HepG2 (cell line): Measurements from ENCODE around the gene SLC18A2. TPM values are rescaled to one million over a fixed set of nuclear protein-coding genes. Genes with fewer than 3 reads are reported as not detected.

ENCODE experiments used
- CHD2 ChIP-seq: IDR thresholded peaks from 2 replicates; pipeline ENCODE4 v1.6.1; 2011; ENCODE audit warnings: low read depth, low read length, improper control_type of control experiment
- FOXA1 ChIP-seq, 2 experiments: fragments of 450-650 bp in 1 of 2; sonication (generic) in 1 of 2; formaldehyde crosslinking in 1 of 2; IDR thresholded peaks; 2 replicates each; pipeline versions ENCODE4 v1.4.0 to v1.6.1; 2016 to 2020; ENCODE audit warnings: missing genetic modification reagents in 1 of 2
- KAT8 ChIP-seq: IDR thresholded peaks from 2 replicates; pipeline ENCODE4 v1.6.1; 2016; ENCODE audit warnings: missing genetic modification reagents, missing compliant biosample characterization
- KLF6 ChIP-seq: IDR thresholded peaks from 2 replicates; pipeline ENCODE4 v1.8.0; 2016; ENCODE audit warnings: missing biosample characterization, missing genetic modification reagents
- MIER2 ChIP-seq: IDR thresholded peaks from 2 replicates; pipeline ENCODE4 v1.6.1; 2016; ENCODE audit warnings: missing biosample characterization, missing genetic modification reagents
- MIXL1 ChIP-seq: IDR thresholded peaks from 2 replicates; pipeline ENCODE4 v1.6.1; 2016
- NCOA5 ChIP-seq: sonication (generic); formaldehyde crosslinking; IDR thresholded peaks from 2 replicates; pipeline ENCODE4 v1.4.0; 2020; ENCODE audit warnings: missing genetic modification reagents
- NRL ChIP-seq: sonication (generic); formaldehyde crosslinking; IDR thresholded peaks from 2 replicates; pipeline ENCODE4 v1.5.0; 2020; ENCODE audit warnings: missing genetic modification reagents, mild to moderate bottlenecking, moderate library complexity, borderline replicate concordance
- PHF5A ChIP-seq: IDR thresholded peaks from one replicate; pipeline ENCODE4 v1.6.1; 2018; ENCODE audit warnings: low read depth, missing genetic modification reagents; ENCODE audit not compliant: unreplicated experiment
- PTBP1 ChIP-seq: fragments of 200-400 bp; formaldehyde crosslinking; IDR thresholded peaks from 2 replicates; pipeline ENCODE4 v1.6.1; 2018; ENCODE audit warnings: low read length, low read depth; ENCODE audit not compliant: poor library complexity, severe bottlenecking
- SRY ChIP-seq: sonication (generic); formaldehyde crosslinking; IDR thresholded peaks from 2 replicates; pipeline ENCODE4 v1.8.0; 2022; ENCODE audit warnings: mild to moderate bottlenecking, missing genetic modification reagents
- TCF7L2 ChIP-seq: IDR thresholded peaks from 2 replicates; pipeline ENCODE4 v1.6.1; 2011; ENCODE audit warnings: mild to moderate bottlenecking, low read depth, low read length, moderate library complexity
- THAP11 ChIP-seq: IDR thresholded peaks from 2 replicates; pipeline ENCODE4 v1.6.1; 2016; ENCODE audit warnings: missing biosample characterization, missing genetic modification reagents
- ZNF230 ChIP-seq: sonication (generic); formaldehyde crosslinking; IDR thresholded peaks from 2 replicates; pipeline ENCODE4 v1.4.0; 2020; ENCODE audit warnings: mild to moderate bottlenecking, missing genetic modification reagents
- ZNF777 ChIP-seq: sonication (generic); formaldehyde crosslinking; IDR thresholded peaks from 2 replicates; pipeline ENCODE4 v1.4.0; 2020; ENCODE audit warnings: missing genetic modification reagents
- polyA plus RNA-seq, 8 experiments: library from polyadenylated mRNA; depleted of rRNA in 3 of 8; stranded (reverse) in 7 of 8; unstranded in 1 of 8; fragments of >200 nt; fragmentation: Illumina TruSeq in 4 of 8; extraction: Trizol in 4 of 8; gene quantifications; 2 replicates each; pipeline versions ENCODE4 v1.2.1 to v1.2.3, GENCODE V29; 2011 to 2016; ENCODE audit warnings: low read depth in 4 of 8, missing spikeins in 1 of 8, mixed read lengths in 1 of 8; ENCODE audit not compliant: insufficient read depth in 1 of 8
- total RNA-seq, 5 experiments: library from RNA; depleted of rRNA; stranded (reverse); fragments of >200 nt; fragmentation: Illumina TruSeq; extraction: Trizol; gene quantifications; 2 replicates each; pipeline ENCODE4 v1.2.3, GENCODE V29; 2016; ENCODE audit warnings: low read depth in 1 of 5
- TF ChIP-seq, protein P1 (sequence below): sonication (generic); formaldehyde crosslinking; IDR thresholded peaks from 2 replicates; pipeline ENCODE4 v1.4.0; 2020; ENCODE audit warnings: missing genetic modification reagents
- TF ChIP-seq, protein P2 (sequence below): IDR thresholded peaks from 2 replicates; pipeline ENCODE4 v1.6.1; 2016; ENCODE audit warnings: missing genetic modification reagents, missing compliant biosample characterization
- TF ChIP-seq, protein P3 (sequence below): sonication (generic); formaldehyde crosslinking; IDR thresholded peaks from 2 replicates; pipeline ENCODE4 v1.4.0; 2020; ENCODE audit warnings: missing genetic modification reagents, mild to moderate bottlenecking, borderline replicate concordance
- TF ChIP-seq, protein P4 (sequence below): sonication (generic); formaldehyde crosslinking; IDR thresholded peaks from 2 replicates; pipeline ENCODE4 v1.5.0; 2020; ENCODE audit warnings: mild to moderate bottlenecking, missing genetic modification reagents

SLC18A2 gene
- total and polyA plus RNA-seq, 2 of the 13 experiments (the other 11 are each of a cell fraction or from before 2014, with no cell fraction given), result not detected

DNA sequence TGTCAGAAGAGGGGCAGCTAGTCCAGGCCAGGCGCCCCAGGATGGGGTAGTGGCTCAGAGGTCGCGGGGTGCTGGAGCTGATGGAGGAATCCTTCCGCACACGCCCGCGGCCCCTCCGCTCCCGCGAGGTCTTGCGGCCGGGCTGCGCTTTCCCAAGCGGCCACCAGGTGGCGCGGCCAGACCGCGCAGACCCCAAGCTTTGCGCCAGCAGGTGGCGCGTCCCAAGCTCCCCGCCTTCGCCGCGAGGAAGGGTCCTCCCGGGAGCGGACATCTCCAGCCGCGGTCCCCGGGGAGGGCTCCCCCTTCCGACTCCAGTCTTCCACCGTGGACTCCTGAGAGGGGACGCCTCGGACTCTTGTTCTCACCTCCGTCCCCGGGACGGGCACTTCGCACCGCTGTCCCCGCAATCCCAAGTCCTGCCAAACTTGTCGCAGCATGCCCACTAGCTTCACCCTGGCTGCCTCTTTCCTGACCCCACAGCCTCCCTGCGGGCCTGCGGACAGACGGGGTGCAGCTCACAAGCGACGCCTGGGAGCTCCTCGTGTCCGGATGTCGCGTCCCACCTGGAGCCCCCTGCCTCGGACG is 24.2 kb upstream of the SLC18A2 start (continued):
- TF ChIP-seq, protein P1, sequence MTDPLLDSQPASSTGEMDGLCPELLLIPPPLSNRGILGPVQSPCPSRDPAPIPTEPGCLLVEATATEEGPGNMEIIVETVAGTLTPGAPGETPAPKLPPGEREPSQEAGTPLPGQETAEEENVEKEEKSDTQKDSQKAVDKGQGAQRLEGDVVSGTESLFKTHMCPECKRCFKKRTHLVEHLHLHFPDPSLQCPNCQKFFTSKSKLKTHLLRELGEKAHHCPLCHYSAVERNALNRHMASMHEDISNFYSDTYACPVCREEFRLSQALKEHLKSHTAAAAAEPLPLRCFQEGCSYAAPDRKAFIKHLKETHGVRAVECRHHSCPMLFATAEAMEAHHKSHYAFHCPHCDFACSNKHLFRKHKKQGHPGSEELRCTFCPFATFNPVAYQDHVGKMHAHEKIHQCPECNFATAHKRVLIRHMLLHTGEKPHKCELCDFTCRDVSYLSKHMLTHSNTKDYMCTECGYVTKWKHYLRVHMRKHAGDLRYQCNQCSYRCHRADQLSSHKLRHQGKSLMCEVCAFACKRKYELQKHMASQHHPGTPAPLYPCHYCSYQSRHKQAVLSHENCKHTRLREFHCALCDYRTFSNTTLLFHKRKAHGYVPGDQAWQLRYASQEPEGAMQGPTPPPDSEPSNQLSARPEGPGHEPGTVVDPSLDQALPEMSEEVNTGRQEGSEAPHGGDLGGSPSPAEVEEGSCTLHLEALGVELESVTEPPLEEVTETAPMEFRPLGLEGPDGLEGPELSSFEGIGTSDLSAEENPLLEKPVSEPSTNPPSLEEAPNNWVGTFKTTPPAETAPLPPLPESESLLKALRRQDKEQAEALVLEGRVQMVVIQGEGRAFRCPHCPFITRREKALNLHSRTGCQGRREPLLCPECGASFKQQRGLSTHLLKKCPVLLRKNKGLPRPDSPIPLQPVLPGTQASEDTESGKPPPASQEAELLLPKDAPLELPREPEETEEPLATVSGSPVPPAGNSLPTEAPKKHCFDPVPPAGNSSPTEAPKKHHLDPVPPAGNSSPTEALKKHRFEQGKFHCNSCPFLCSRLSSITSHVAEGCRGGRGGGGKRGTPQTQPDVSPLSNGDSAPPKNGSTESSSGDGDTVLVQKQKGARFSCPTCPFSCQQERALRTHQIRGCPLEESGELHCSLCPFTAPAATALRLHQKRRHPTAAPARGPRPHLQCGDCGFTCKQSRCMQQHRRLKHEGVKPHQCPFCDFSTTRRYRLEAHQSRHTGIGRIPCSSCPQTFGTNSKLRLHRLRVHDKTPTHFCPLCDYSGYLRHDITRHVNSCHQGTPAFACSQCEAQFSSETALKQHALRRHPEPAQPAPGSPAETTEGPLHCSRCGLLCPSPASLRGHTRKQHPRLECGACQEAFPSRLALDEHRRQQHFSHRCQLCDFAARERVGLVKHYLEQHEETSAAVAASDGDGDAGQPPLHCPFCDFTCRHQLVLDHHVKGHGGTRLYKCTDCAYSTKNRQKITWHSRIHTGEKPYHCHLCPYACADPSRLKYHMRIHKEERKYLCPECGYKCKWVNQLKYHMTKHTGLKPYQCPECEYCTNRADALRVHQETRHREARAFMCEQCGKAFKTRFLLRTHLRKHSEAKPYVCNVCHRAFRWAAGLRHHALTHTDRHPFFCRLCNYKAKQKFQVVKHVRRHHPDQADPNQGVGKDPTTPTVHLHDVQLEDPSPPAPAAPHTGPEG (CRISPR knock-in tag), result no peak
- TF ChIP-seq NRL (CRISPR knock-in tag) (no peak; the same call in 1 of the 2 replicates), NCOA5 (CRISPR knock-in tag) (no peak), THAP11 (CRISPR knock-in tag) (peak; percentile 52), SRY (0 out of 2 replicates have a peak, but pooled peaks have one; percentile 55), ZNF777 (CRISPR knock-in tag) (peak; percentile 80; the same call in 1 of the 2 replicates), ZNF230 (CRISPR knock-in tag) (0 out of 2 replicates have a peak, but pooled peaks have one; percentile 67), MIER2 (0 out of 2 replicates have a peak, but pooled peaks have one; percentile 60), PTBP1 (no peak), KAT8 (peak; percentile 54; the same call in 1 of the 2 replicates), CHD2 (peak; percentile 84), PHF5A (no peak), TCF7L2 (no peak), MIXL1 (CRISPR knock-in tag) (peak; percentile 37; the same call in 1 of the 2 replicates), FOXA1 (IDR thresholded peaks at IDR 0.05) (no peak), FOXA1 (CRISPR knock-in tag; IDR thresholded peaks at IDR 0.05) (peak; percentile 41; the same call in 1 of the 2 replicates), KLF6 (CRISPR knock-in tag) (peak; percentile 63; the same call in 1 of the 2 replicates)
- TF ChIP-seq, protein P2, sequence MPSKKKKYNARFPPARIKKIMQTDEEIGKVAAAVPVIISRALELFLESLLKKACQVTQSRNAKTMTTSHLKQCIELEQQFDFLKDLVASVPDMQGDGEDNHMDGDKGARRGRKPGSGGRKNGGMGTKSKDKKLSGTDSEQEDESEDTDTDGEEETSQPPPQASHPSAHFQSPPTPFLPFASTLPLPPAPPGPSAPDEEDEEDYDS (CRISPR knock-in tag), result no peak
- TF ChIP-seq, protein P3, sequence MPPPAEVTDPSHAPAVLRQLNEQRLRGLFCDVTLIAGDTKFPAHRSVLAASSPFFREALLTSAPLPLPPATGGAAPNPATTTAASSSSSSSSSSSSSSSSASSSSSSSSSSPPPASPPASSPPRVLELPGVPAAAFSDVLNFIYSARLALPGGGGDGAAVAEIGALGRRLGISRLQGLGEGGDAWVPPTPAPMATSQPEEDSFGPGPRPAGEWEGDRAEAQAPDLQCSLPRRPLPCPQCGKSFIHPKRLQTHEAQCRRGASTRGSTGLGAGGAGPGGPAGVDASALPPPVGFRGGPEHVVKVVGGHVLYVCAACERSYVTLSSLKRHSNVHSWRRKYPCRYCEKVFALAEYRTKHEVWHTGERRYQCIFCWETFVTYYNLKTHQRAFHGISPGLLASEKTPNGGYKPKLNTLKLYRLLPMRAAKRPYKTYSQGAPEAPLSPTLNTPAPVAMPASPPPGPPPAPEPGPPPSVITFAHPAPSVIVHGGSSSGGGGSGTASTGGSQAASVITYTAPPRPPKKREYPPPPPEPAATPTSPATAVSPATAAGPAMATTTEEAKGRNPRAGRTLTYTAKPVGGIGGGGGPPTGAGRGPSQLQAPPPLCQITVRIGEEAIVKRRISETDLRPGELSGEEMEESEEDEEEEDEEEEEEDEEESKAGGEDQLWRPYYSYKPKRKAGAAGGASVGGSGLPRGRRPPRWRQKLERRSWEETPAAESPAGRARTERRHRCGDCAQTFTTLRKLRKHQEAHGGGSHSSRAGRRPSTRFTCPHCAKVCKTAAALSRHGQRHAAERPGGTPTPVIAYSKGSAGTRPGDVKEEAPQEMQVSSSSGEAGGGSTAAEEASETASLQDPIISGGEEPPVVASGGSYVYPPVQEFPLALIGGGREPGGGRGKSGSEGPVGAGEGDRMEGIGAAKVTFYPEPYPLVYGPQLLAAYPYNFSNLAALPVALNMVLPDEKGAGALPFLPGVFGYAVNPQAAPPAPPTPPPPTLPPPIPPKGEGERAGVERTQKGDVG (CRISPR knock-in tag), result peak; percentile 22; the same call in 1 of the 2 replicates
- TF ChIP-seq, protein P4, sequence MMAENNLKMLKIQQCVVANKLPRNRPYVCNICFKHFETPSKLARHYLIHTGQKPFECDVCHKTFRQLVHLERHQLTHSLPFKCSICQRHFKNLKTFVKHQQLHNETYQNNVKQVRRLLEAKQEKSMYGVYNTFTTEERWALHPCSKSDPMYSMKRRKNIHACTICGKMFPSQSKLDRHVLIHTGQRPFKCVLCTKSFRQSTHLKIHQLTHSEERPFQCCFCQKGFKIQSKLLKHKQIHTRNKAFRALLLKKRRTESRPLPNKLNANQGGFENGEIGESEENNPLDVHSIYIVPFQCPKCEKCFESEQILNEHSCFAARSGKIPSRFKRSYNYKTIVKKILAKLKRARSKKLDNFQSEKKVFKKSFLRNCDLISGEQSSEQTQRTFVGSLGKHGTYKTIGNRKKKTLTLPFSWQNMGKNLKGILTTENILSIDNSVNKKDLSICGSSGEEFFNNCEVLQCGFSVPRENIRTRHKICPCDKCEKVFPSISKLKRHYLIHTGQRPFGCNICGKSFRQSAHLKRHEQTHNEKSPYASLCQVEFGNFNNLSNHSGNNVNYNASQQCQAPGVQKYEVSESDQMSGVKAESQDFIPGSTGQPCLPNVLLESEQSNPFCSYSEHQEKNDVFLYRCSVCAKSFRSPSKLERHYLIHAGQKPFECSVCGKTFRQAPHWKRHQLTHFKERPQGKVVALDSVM (CRISPR knock-in tag), result peak; percentile 58; the same call in 1 of the 2 replicates
